Mononuclear cell (primary cell): ENCODE measurements around the gene SPATS2L. TPM values are rescaled to one million over a fixed set of nuclear protein-coding genes. Genes with fewer than 3 reads are reported as not detected.

Experiments
- H3K27me3 ChIP-seq: 2 replicates; pipeline ENCODE4 v1.6.0; 2011; ENCODE audit warnings: low read length, control low read depth; ENCODE audit not compliant: insufficient read depth
- H3K4me1 ChIP-seq: 2 replicates; pipeline ENCODE4 v1.5.1; 2011; ENCODE audit warnings: mild to moderate bottlenecking, low read length, control low read depth; ENCODE audit not compliant: insufficient read depth
- H3K4me3 ChIP-seq: 2 replicates; pipeline ENCODE4 v1.5.1; 2011; ENCODE audit warnings: mild to moderate bottlenecking, low read length, moderate library complexity
- H3K9me3 ChIP-seq: 2 replicates; pipeline ENCODE4 v1.5.1; 2011; ENCODE audit warnings: low read depth, mild to moderate bottlenecking, control low read depth, low read length
- total RNA-seq: library from RNA; depleted of rRNA; stranded (reverse); fragments of >200 nt; gene quantifications from one replicate; pipeline ENCODE4 v1.2.3, GENCODE V29; 2012

Gene SPATS2L
- total RNA-seq, 1 donor: 3.5 TPM

- H3K4me1 ChIP-seq: peaks cover 18% of the 10 kb centered on the region
- no peaks in the 10 kb centered on the region for H3K27me3 ChIP-seq
- no peaks in the 10 kb centered on the region for H3K9me3 ChIP-seq
- H3K4me3 ChIP-seq: no peak overlapping the region
These were observed 142.7 kb downstream of the SPATS2L start for GRCh38 chr2:200449149-200449548.

GRCh38 chr2:200450288-200450687 is 143.8 kb downstream of the SPATS2L start:
- no peaks in the 10 kb centered on the region for H3K27me3 ChIP-seq
- peaks cover 21% of the 10 kb centered on the region for H3K4me1 ChIP-seq
- H3K4me3 ChIP-seq: no peak overlapping the region
- no peaks in the 10 kb centered on the region for H3K9me3 ChIP-seq

GRCh38 chr2:200451511-200451910 is 145.0 kb downstream of the SPATS2L start:
- no peak overlapping the region for H3K4me3 ChIP-seq
- H3K4me1 ChIP-seq: peaks cover 33% of the 10 kb centered on the region
- H3K27me3 ChIP-seq: no peaks in the 10 kb centered on the region
- no peaks in the 10 kb centered on the region for H3K9me3 ChIP-seq

GRCh38 chr2:200452377-200452776 is 145.9 kb downstream of the SPATS2L start:
- no peaks in the 10 kb centered on the region for H3K27me3 ChIP-seq
- peaks cover 36% of the 10 kb centered on the region for H3K4me1 ChIP-seq
- H3K9me3 ChIP-seq: no peaks in the 10 kb centered on the region
- no peak overlapping the region for H3K4me3 ChIP-seq

GRCh38 chr2:200453142-200453852 is 146.8 kb downstream of the SPATS2L start:
- peaks cover 36% of the 10 kb centered on the region for H3K4me1 ChIP-seq
- H3K27me3 ChIP-seq: no peaks in the 10 kb centered on the region
- H3K4me3 ChIP-seq: no peak overlapping the region
- H3K9me3 ChIP-seq: no peaks in the 10 kb centered on the region

GRCh38 chr2:200453853-200454534 is 147.5 kb downstream of the SPATS2L start:
- H3K4me1 ChIP-seq: peaks cover 36% of the 10 kb centered on the region
- H3K4me3 ChIP-seq: no peak overlapping the region
- no peaks in the 10 kb centered on the region for H3K27me3 ChIP-seq
- no peaks in the 10 kb centered on the region for H3K9me3 ChIP-seq

- Histone ChIP-seq H3K9me3 (no peaks in the 10 kb centered on the region), H3K4me3 (no peak overlapping the region), H3K27me3 (no peaks in the 10 kb centered on the region), H3K4me1 (peaks cover 35% of the 10 kb centered on the region)
These were observed 148.7 kb downstream of the SPATS2L start for GRCh38 chr2:200454927-200455801.

- Histone ChIP-seq H3K9me3 (no peaks in the 10 kb centered on the region), H3K27me3 (no peaks in the 10 kb centered on the region), H3K4me1 (peaks cover 27% of the 10 kb centered on the region), H3K4me3 (no peak overlapping the region)
These were observed 149.5 kb downstream of the SPATS2L start for GRCh38 chr2:200455958-200456421.

- H3K4me1 ChIP-seq: peaks cover 22% of the 10 kb centered on the region
- no peaks in the 10 kb centered on the region for H3K9me3 ChIP-seq
- no peak overlapping the region for H3K4me3 ChIP-seq
- no peaks in the 10 kb centered on the region for H3K27me3 ChIP-seq
These were observed 150.1 kb downstream of the SPATS2L start for GRCh38 chr2:200456567-200456966.

GRCh38 chr2:200459101-200459500 is 152.6 kb downstream of the SPATS2L start:
- Histone ChIP-seq H3K4me1 (peaks cover 18% of the 10 kb centered on the region), H3K27me3 (no peaks in the 10 kb centered on the region)

GRCh38 chr2:200461846-200462710 is 155.6 kb downstream of the SPATS2L start:
- Histone ChIP-seq H3K27me3 (no peaks in the 10 kb centered on the region), H3K9me3 (no peaks in the 10 kb centered on the region), H3K4me1 (peaks cover under 1% of the 10 kb centered on the region), H3K4me3 (no peak overlapping the region)

More at GRCh38 chr2:200459101-200459500, 152.6 kb downstream of the SPATS2L start:
- no peak overlapping the region for H3K4me3 ChIP-seq
- H3K9me3 ChIP-seq: no peaks in the 10 kb centered on the region

- no peak overlapping the region for H3K4me3 ChIP-seq
- peaks cover 12% of the 10 kb centered on the region for H3K4me1 ChIP-seq
- no peaks in the 10 kb centered on the region for H3K27me3 ChIP-seq
- H3K9me3 ChIP-seq: no peaks in the 10 kb centered on the region
These were observed 157.0 kb downstream of the SPATS2L start for GRCh38 chr2:200463452-200463851.

- H3K9me3 ChIP-seq: no peaks in the 10 kb centered on the region
- H3K4me3 ChIP-seq: no peak overlapping the region
- H3K4me1 ChIP-seq: peaks cover 13% of the 10 kb centered on the region
- no peaks in the 10 kb centered on the region for H3K27me3 ChIP-seq
These were observed 160.2 kb downstream of the SPATS2L start for GRCh38 chr2:200466425-200467418.
